Panc1 (cell line): Measurements from ENCODE around the gene IGSF3. TPM values are rescaled to one million over a fixed set of nuclear protein-coding genes. Genes with fewer than 3 reads are reported as not detected.

Experiments
- ATAC-seq: fragments of 200-7000 bp; cut with Tn5 transposase; 2 replicates; pipeline ENCODE4 v1.9.1; 2020; ENCODE audit warnings: mild to moderate bottlenecking, moderate library complexity
- BruUV-seq: library from RNA; stranded (reverse); fragments of 400-500 nt; replicated peaks from 2 replicates; lab custom pipeline; 2021; lab: Mats Ljungman, UMichigan
- CTCF ChIA-PET: fragments of 300-600 bp; sonication (Branson Sonifier 250); formaldehyde crosslinking; loops from one replicate; lab custom pipeline; 2022; ENCODE audit warnings: antibody characterized with exemption; lab: Charles Lee
- POLR2A ChIA-PET: fragments of 300-600 bp; sonication (Branson Sonifier 250); formaldehyde crosslinking; loops from one replicate; lab custom pipeline; 2022; ENCODE audit warnings: antibody characterized with exemption; lab: Charles Lee
- DNase-seq: peaks from one replicate; pipeline ENCODE4 v3.0.0-alpha.2; 2010; ENCODE audit warnings: low read depth, low spot score
- H3K27ac ChIP-seq: 2 replicates; pipeline ENCODE4 v1.5.1; 2011; ENCODE audit warnings: mild to moderate bottlenecking, low read length, inconsistent platforms
- H3K27me3 ChIP-seq: fragments of 200-500 bp; sonication (Bioruptor generic); 2 replicates; pipeline ENCODE4 v1.6.0; 2014; ENCODE audit warnings: low read length, inconsistent platforms; ENCODE audit not compliant: control insufficient read depth, insufficient read depth
- H3K36me3 ChIP-seq: fragments of 200-500 bp; sonication (Bioruptor generic); 2 replicates; pipeline ENCODE4 v1.5.1; 2014; ENCODE audit warnings: inconsistent platforms, mild to moderate bottlenecking, low read length, moderate library complexity; ENCODE audit not compliant: control insufficient read depth, insufficient read depth
- H3K4me1 ChIP-seq: 2 replicates; pipeline ENCODE4 v1.5.1; 2011; ENCODE audit warnings: inconsistent platforms, mild to moderate bottlenecking, low read length, moderate library complexity; ENCODE audit not compliant: control insufficient read depth, insufficient read depth
- H3K4me3 ChIP-seq, 2 experiments: 2 replicates each; pipeline ENCODE4 v1.5.1; 2011 to 2012; ENCODE audit warnings: low read depth in 2 of 2, low read length in 2 of 2, mild to moderate bottlenecking in 2 of 2, inconsistent platforms in 1 of 2, moderate library complexity in 1 of 2
- H3K9me3 ChIP-seq: fragments of 200-500 bp; sonication (Bioruptor generic); 2 replicates; pipeline ENCODE4 v1.5.1; 2014; ENCODE audit warnings: low read depth, mild to moderate bottlenecking, inconsistent platforms, low read length, moderate library complexity; ENCODE audit not compliant: control insufficient read depth, insufficient read depth
- POLR2AphosphoS5 ChIP-seq: IDR thresholded peaks from 2 replicates; pipeline ENCODE4 v1.6.1; 2012; ENCODE audit warnings: mild to moderate bottlenecking, low read depth, low read length, moderate library complexity
- SIN3A ChIP-seq: IDR thresholded peaks from 2 replicates; pipeline ENCODE4 v1.6.1; 2012; ENCODE audit warnings: low read depth, mild to moderate bottlenecking, low read length, moderate library complexity, borderline replicate concordance; ENCODE audit not compliant: insufficient read depth
- TCF7L2 ChIP-seq: IDR thresholded peaks from 2 replicates; pipeline ENCODE4 v1.6.1; 2011; ENCODE audit warnings: mild to moderate bottlenecking, low read depth, low read length, inconsistent platforms
- in situ Hi-C: cut with HindIII; loops from 2 replicates; pipeline ENCODE4 v1.10.0; 2016; ENCODE audit warnings: low sequenced_read_pairs, low pct_unique_long_range_greater_than_20kb
- intact Hi-C: fragments of 100-400 bp; cut with micrococcal nuclease; formaldehyde crosslinking; loops from one replicate; pipeline ENCODE4 v1.10.0; 2022; ENCODE audit not compliant: unreplicated experiment
- total RNA-seq: library from RNA; stranded (reverse); gene quantifications from one replicate; pipeline ENCODE4 v1.2.1, GENCODE V29; 2021; ENCODE audit not compliant: unreplicated experiment
- TF ChIP-seq, protein P1 (sequence below), 2 experiments: IDR thresholded peaks; 2 replicates each; pipeline ENCODE4 v1.6.1; 2011 to 2012; ENCODE audit warnings: low read depth in 2 of 2, control low read depth in 1 of 2, low read length in 1 of 2, mild to moderate bottlenecking in 1 of 2, moderate library complexity in 1 of 2; ENCODE audit not compliant: insufficient read depth in 1 of 2
- TF ChIP-seq, protein P2 (sequence below): fragments of 450-650 bp; IDR thresholded peaks from 2 replicates; pipeline ENCODE4 v1.5.1; 2017; ENCODE audit warnings: mild to moderate bottlenecking

IGSF3 gene
- total RNA-seq, 1 experiment from 2014 or later = 9.3 TPM

GRCh38 chr1:116578581-116578980 lies 89.0 kb downstream of the IGSF3 start:
- ATAC-seq (no peak), DNase-seq (no peak)
- ChIA-PET POLR2A (no interaction called here), CTCF (no interaction called here)
- Histone ChIP-seq H3K27me3 (no peaks in the 10 kb centered on the region), H3K9me3 (no peaks in the 10 kb centered on the region), H3K4me3 (no peak overlapping the region), H3K27ac (no peak overlapping the region), H3K36me3 (no peaks in the 10 kb centered on the region), H3K4me1 (no peaks in the 10 kb centered on the region)
- TF ChIP-seq, protein P1, sequence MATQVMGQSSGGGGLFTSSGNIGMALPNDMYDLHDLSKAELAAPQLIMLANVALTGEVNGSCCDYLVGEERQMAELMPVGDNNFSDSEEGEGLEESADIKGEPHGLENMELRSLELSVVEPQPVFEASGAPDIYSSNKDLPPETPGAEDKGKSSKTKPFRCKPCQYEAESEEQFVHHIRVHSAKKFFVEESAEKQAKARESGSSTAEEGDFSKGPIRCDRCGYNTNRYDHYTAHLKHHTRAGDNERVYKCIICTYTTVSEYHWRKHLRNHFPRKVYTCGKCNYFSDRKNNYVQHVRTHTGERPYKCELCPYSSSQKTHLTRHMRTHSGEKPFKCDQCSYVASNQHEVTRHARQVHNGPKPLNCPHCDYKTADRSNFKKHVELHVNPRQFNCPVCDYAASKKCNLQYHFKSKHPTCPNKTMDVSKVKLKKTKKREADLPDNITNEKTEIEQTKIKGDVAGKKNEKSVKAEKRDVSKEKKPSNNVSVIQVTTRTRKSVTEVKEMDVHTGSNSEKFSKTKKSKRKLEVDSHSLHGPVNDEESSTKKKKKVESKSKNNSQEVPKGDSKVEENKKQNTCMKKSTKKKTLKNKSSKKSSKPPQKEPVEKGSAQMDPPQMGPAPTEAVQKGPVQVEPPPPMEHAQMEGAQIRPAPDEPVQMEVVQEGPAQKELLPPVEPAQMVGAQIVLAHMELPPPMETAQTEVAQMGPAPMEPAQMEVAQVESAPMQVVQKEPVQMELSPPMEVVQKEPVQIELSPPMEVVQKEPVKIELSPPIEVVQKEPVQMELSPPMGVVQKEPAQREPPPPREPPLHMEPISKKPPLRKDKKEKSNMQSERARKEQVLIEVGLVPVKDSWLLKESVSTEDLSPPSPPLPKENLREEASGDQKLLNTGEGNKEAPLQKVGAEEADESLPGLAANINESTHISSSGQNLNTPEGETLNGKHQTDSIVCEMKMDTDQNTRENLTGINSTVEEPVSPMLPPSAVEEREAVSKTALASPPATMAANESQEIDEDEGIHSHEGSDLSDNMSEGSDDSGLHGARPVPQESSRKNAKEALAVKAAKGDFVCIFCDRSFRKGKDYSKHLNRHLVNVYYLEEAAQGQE (IDR thresholded peaks at IDR 0.05; ENCODE audit: insufficient read depth in 1 of 2, low read depth in 2 of 2, low read length in 1 of 2) = no peak
- TF ChIP-seq SIN3A = no peak
- no peak for TF ChIP-seq POLR2AphosphoS5
- no peak for TF ChIP-seq TCF7L2
- TF ChIP-seq, protein P2, sequence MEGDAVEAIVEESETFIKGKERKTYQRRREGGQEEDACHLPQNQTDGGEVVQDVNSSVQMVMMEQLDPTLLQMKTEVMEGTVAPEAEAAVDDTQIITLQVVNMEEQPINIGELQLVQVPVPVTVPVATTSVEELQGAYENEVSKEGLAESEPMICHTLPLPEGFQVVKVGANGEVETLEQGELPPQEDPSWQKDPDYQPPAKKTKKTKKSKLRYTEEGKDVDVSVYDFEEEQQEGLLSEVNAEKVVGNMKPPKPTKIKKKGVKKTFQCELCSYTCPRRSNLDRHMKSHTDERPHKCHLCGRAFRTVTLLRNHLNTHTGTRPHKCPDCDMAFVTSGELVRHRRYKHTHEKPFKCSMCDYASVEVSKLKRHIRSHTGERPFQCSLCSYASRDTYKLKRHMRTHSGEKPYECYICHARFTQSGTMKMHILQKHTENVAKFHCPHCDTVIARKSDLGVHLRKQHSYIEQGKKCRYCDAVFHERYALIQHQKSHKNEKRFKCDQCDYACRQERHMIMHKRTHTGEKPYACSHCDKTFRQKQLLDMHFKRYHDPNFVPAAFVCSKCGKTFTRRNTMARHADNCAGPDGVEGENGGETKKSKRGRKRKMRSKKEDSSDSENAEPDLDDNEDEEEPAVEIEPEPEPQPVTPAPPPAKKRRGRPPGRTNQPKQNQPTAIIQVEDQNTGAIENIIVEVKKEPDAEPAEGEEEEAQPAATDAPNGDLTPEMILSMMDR = no peak
- BruUV-seq = no TSS peak
- in situ Hi-C loops = no loop called here
- intact Hi-C loops = no loop called here

GRCh38 chr1:116577759-116578314 lies 89.7 kb downstream of the IGSF3 start:
- Histone ChIP-seq H3K27me3 (no peaks in the 10 kb centered on the region), H3K4me1 (no peaks in the 10 kb centered on the region), H3K9me3 (no peaks in the 10 kb centered on the region), H3K36me3 (no peaks in the 10 kb centered on the region), H3K27ac (no peak overlapping the region), H3K4me3 (no peak overlapping the region)
- TF ChIP-seq POLR2AphosphoS5 (no peak), SIN3A (no peak), TCF7L2 (no peak)
- TF ChIP-seq, protein P2 = no peak
- TF ChIP-seq, protein P1 (IDR thresholded peaks at IDR 0.05; ENCODE audit: insufficient read depth in 1 of 2, low read depth in 2 of 2, low read length in 1 of 2) = no peak
- no peak for DNase-seq
- BruUV-seq = no TSS peak
- POLR2A ChIA-PET = no interaction called here
- in situ Hi-C loops = no loop called here
- ATAC-seq = no peak
- intact Hi-C loops = no loop called here
- CTCF ChIA-PET = no interaction called here
